ENCODE measurements around the gene FAM227B.

GRCh38 chr15:49323207-49323606, 297.4 kb downstream of the FAM227B start:
- TF ChIP-seq CTCF (CRISPR knock-in tag; IDR thresholded peaks at IDR 0.05) (no peak), MEIS2 (CRISPR knock-in tag; IDR thresholded peaks at IDR 0.05) (no peak), HNRNPLL (IDR thresholded peaks at IDR 0.05; ENCODE audit: low read depth, low read length, poor library complexity, severe bottlenecking) (no peak), JUND (CRISPR knock-in tag; IDR thresholded peaks at IDR 0.05) (no peak), ZNF274 (CRISPR knock-in tag; IDR thresholded peaks at IDR 0.05) (no peak), RARG (CRISPR knock-in tag; IDR thresholded peaks at IDR 0.05; ENCODE audit: low read depth) (no peak), NR2C2 (CRISPR knock-in tag; IDR thresholded peaks at IDR 0.05; ENCODE audit: borderline replicate concordance) (no peak), YY1 (IDR thresholded peaks at IDR 0.05; ENCODE audit: insufficient read depth, insufficient replicate concordance, low read depth, low read length) (no peak), DRAP1 (CRISPR knock-in tag; IDR thresholded peaks at IDR 0.05) (no peak), RAD21 (CRISPR knock-in tag; IDR thresholded peaks at IDR 0.05) (no peak), MXD3 (CRISPR knock-in tag; IDR thresholded peaks at IDR 0.05) (no peak)

Measured in HepG2 (cell line).